ENCODE data around the gene TDP1. TPM values are rescaled to one million over a fixed set of nuclear protein-coding genes. Genes with fewer than 3 reads are reported as not detected.

TDP1 gene
- total RNA-seq, 1 donor from 2014 or later, result 17.9 TPM

DNA sequence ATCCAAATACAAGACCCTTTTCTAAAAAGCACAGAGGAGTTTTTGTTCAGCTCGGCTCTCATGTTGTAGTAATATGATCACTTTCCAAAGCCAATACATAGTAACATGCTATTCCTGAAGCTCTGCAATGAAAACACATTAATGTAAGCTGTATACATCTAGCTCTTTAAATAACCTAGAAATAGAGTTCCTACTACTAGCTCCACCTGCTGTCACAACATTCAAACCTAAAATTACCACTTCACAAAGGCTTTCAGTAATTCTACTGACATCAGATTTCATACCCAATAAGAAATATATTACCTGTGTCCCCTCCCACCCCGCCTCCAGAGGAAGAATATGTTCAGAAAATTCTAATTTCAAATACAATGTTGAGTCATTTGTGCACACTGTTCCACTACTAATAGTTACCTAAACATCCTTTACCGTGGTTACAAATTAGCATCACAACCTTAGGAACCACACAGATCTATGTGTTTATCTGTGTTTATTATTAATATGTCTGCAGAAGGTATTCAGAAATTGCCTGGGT lies 19.0 kb upstream of the TDP1 start:
- TF ChIP-seq, protein P1, sequence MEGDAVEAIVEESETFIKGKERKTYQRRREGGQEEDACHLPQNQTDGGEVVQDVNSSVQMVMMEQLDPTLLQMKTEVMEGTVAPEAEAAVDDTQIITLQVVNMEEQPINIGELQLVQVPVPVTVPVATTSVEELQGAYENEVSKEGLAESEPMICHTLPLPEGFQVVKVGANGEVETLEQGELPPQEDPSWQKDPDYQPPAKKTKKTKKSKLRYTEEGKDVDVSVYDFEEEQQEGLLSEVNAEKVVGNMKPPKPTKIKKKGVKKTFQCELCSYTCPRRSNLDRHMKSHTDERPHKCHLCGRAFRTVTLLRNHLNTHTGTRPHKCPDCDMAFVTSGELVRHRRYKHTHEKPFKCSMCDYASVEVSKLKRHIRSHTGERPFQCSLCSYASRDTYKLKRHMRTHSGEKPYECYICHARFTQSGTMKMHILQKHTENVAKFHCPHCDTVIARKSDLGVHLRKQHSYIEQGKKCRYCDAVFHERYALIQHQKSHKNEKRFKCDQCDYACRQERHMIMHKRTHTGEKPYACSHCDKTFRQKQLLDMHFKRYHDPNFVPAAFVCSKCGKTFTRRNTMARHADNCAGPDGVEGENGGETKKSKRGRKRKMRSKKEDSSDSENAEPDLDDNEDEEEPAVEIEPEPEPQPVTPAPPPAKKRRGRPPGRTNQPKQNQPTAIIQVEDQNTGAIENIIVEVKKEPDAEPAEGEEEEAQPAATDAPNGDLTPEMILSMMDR (IDR thresholded peaks at IDR 0.05), result peak; percentile 39
- H3K27me3 Mint-ChIP-seq (ENCODE audit: unreplicated experiment), result no peaks in the 10 kb centered on the region

DNA sequence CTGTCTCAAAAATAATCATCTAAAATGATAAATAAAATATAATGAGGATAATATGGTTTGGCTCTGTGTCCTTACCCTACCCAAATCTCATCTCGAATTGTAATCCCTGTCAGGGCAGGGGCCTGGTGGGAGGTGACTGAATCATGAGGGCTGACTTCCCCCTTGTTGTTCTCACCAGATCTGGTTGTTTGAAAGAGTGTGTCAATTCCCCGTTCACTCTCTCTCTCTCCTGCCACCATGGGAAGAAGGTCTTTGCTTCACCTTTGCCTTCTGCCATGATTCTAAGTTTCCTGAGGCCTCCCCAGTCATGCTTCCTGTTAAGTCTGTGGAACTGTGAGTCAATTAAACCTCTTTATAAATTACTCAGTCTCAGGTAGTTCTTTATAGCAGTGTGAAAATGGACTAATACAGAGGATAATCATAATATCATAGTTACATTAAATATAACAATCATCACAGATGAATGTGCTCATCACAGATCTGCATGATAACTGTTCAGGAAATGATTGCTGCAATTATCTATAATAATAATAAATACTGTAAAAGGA lies 13.8 kb upstream of the TDP1 start:
- Mint-ChIP-seq H3K9me3 (ENCODE audit: unreplicated experiment) (no peaks in the 10 kb centered on the region), H3K27ac (ENCODE audit: unreplicated experiment) (no peak overlapping the region), H3K4me1 (ENCODE audit: unreplicated experiment) (no peaks in the 10 kb centered on the region), H3K27me3 (ENCODE audit: unreplicated experiment) (no peaks in the 10 kb centered on the region), H3K4me3 (ENCODE audit: unreplicated experiment) (no peak overlapping the region), H3K36me3 (ENCODE audit: unreplicated experiment) (no peaks in the 10 kb centered on the region)
- TF ChIP-seq, protein P1 (IDR thresholded peaks at IDR 0.05), result no peak
- no peak for DNase-seq (ENCODE audit: extremely low spot score, unreplicated experiment)

More for the DNA sequence above, 19.0 kb upstream of the TDP1 start:
- H3K9me3 Mint-ChIP-seq (ENCODE audit: unreplicated experiment), result no peaks in the 10 kb centered on the region
- peaks cover 5% of the 10 kb centered on the region for H3K4me1 Mint-ChIP-seq (ENCODE audit: unreplicated experiment)
- DNase-seq (ENCODE audit: extremely low spot score, unreplicated experiment), result no peak
- no peak overlapping the region for H3K4me3 Mint-ChIP-seq (ENCODE audit: unreplicated experiment)
- no peak overlapping the region for H3K27ac Mint-ChIP-seq (ENCODE audit: unreplicated experiment)
- no peaks in the 10 kb centered on the region for H3K36me3 Mint-ChIP-seq (ENCODE audit: unreplicated experiment)

DNA sequence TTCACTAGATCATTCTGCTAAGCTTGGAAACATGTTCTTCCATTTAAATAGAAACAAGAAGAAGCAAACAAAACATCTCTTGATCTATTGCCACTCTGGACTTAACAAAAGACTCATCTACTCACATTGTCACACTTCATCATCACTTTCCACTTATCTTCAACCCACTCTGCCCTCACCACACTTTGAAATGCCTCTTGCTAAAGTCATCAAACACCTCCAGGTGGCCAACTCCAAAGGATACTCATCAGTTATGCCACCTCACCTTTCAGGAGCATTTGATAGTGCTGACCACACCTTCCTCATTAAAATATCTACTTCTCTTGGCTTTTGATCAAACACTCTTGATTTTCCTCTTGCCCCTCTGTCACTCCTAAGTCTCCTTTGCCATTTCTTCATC lies 8.4 kb upstream of the TDP1 start:
- H3K9me3 Mint-ChIP-seq (ENCODE audit: unreplicated experiment), result no peaks in the 10 kb centered on the region
- peaks cover 4% of the 10 kb centered on the region for H3K36me3 Mint-ChIP-seq (ENCODE audit: unreplicated experiment)
- no peak for DNase-seq (ENCODE audit: extremely low spot score, unreplicated experiment)
- no peaks in the 10 kb centered on the region for H3K27me3 Mint-ChIP-seq (ENCODE audit: unreplicated experiment)
- H3K4me3 Mint-ChIP-seq (ENCODE audit: unreplicated experiment), result no peak overlapping the region
- TF ChIP-seq, protein P1 (IDR thresholded peaks at IDR 0.05), result no peak
- H3K4me1 Mint-ChIP-seq (ENCODE audit: unreplicated experiment), result no peaks in the 10 kb centered on the region
- no peak overlapping the region for H3K27ac Mint-ChIP-seq (ENCODE audit: unreplicated experiment)

DNA sequence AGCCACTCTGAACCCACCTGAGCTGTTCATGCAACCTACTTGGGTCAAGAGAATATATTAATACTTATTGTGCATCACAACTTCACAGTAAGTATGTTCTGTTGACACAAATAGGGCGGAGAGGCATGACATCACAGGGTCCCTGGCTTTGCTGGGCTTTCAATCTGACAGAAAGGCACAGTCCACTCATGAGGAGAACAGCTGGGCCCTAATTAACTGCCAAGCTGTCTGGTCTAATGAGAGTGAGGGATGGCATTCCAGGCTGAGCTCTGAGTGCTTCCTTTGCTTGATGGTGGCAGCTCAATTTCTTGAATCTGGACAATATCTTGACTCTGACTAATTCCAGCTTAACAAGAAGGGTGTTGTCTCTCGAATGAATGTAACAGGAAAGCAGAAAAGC lies 3.2 kb upstream of the TDP1 start:
- Mint-ChIP-seq H3K27ac (ENCODE audit: unreplicated experiment) (no peak overlapping the region), H3K4me3 (ENCODE audit: unreplicated experiment) (no peak overlapping the region), H3K4me1 (ENCODE audit: unreplicated experiment) (peaks cover 24% of the 10 kb centered on the region), H3K27me3 (ENCODE audit: unreplicated experiment) (no peaks in the 10 kb centered on the region), H3K36me3 (ENCODE audit: unreplicated experiment) (peaks cover 4% of the 10 kb centered on the region), H3K9me3 (ENCODE audit: unreplicated experiment) (no peaks in the 10 kb centered on the region)
- no peak for DNase-seq (ENCODE audit: extremely low spot score, unreplicated experiment)
- TF ChIP-seq, protein P1 (IDR thresholded peaks at IDR 0.05), result no peak

DNA sequence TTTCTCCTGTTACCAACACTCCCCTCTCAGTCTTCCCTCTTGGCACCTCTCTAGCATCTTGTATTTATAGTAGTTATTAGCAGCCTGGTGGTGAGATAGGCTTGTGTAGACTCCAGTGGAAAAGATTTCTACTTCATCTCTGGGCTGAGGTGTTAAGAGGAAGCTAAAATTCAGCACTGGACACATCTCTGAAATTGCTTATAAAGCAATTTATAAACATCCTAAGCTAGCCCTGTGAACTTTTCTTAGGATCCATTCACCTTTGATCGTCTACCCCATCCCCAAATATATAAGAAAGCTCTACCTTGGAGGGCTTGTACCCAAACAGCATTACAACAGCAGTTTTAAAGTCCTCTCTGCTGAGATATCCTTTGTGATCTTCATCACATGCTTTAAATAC lies 2.1 kb upstream of the TDP1 start:
- Mint-ChIP-seq H3K4me3 (ENCODE audit: unreplicated experiment) (peak overlapping the region; percentile 96), H3K27me3 (ENCODE audit: unreplicated experiment) (no peaks in the 10 kb centered on the region), H3K4me1 (ENCODE audit: unreplicated experiment) (peaks cover 24% of the 10 kb centered on the region), H3K36me3 (ENCODE audit: unreplicated experiment) (peaks cover under 1% of the 10 kb centered on the region), H3K27ac (ENCODE audit: unreplicated experiment) (peak overlapping the region; percentile 97), H3K9me3 (ENCODE audit: unreplicated experiment) (no peaks in the 10 kb centered on the region)
- no peak for DNase-seq (ENCODE audit: extremely low spot score, unreplicated experiment)
- TF ChIP-seq, protein P1 (IDR thresholded peaks at IDR 0.05), result no peak

All from osteocyte (in vitro differentiated cells).